AG04450 (cell line): Measurements from ENCODE around the gene REXO4. TPM values are rescaled to one million over a fixed set of nuclear protein-coding genes. Genes with fewer than 3 reads are reported as not detected.

Source experiments
- CTCF ChIA-PET: fragments of 300-600, 350-600 bp; formaldehyde crosslinking; extraction: SDS; loops from one replicate; lab custom pipeline; 2022; ENCODE audit warnings: antibody characterized with exemption, inconsistent platforms; lab: Charles Lee
- POLR2A ChIA-PET: fragments of 350-600 bp; formaldehyde crosslinking; extraction: SDS; loops from one replicate; lab custom pipeline; 2021; ENCODE audit warnings: antibody characterized with exemption, inconsistent platforms; lab: Yijun Ruan, JAX
- DNase-seq: peaks from one replicate; pipeline ENCODE4 v3.0.0-alpha.2; 2011; ENCODE audit warnings: low read depth, low spot score
- H3K27ac ChIP-seq: one replicate; pipeline ENCODE4 v1.5.1; 2012; ENCODE audit warnings: low read depth, low read length, control low read depth
- H3K27me3 ChIP-seq: one replicate; pipeline ENCODE4 v1.6.0; 2012; ENCODE audit warnings: low read length; ENCODE audit not compliant: control insufficient read depth, insufficient read depth
- H3K4me3 ChIP-seq: 2 replicates; pipeline ENCODE4 v1.5.1; 2011; ENCODE audit warnings: mild to moderate bottlenecking, low read depth, low read length, control low read depth
- H3K9me3 ChIP-seq: 2 replicates; pipeline ENCODE4 v1.5.1; 2012; ENCODE audit warnings: low read length; ENCODE audit not compliant: control insufficient read depth, insufficient read depth
- polyA plus RNA-seq: library from polyadenylated mRNA; depleted of rRNA; stranded (reverse); fragments of >200 nt; gene quantifications from 2 replicates; pipeline ENCODE4 v1.2.3, GENCODE V29; 2011
- TF ChIP-seq, protein P1 (sequence below): IDR thresholded peaks from 2 replicates; pipeline ENCODE4 v1.5.1; 2011; ENCODE audit warnings: low read depth, low read length, control low read depth, inconsistent platforms

Gene REXO4
- polyA plus RNA-seq, 1 experiment, result 21.0 TPM

DNA sequence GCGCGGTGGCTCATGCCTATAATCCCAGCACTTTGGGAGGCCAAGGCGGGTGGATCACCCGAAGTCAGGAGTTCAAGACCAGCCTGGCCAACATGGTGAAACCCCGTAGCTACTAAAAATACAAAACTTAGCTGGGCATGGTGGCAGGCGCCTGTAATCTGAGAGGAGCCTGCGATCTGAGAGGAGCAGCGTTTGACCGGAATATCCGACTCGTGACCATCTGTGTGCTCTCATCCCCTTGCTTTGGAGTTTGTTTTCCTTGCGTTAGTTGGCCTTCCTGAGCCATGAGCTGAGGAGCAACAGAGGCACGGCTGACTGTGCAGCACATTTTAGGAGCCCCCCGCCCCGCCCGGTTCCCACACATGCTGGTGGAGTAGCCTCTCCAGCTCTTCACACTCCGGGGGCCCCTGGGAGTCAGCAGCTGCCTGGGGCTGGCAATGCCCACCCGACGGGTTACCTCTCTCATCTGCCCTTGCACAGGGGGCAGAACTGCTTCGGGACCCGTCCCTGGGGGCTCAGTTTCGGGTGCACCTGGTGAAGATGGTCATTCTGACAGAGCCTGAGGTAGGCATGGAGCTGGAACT lies 7.3 kb upstream of the REXO4 start:
- H3K4me3 ChIP-seq, result no peak overlapping the region
- ChIA-PET POLR2A (no interaction called here), CTCF (no interaction called here)
- H3K9me3 ChIP-seq, result no peaks in the 10 kb centered on the region
- DNase-seq, result no peak
- H3K27me3 ChIP-seq, result peaks cover 27% of the 10 kb centered on the region
- TF ChIP-seq, protein P1, sequence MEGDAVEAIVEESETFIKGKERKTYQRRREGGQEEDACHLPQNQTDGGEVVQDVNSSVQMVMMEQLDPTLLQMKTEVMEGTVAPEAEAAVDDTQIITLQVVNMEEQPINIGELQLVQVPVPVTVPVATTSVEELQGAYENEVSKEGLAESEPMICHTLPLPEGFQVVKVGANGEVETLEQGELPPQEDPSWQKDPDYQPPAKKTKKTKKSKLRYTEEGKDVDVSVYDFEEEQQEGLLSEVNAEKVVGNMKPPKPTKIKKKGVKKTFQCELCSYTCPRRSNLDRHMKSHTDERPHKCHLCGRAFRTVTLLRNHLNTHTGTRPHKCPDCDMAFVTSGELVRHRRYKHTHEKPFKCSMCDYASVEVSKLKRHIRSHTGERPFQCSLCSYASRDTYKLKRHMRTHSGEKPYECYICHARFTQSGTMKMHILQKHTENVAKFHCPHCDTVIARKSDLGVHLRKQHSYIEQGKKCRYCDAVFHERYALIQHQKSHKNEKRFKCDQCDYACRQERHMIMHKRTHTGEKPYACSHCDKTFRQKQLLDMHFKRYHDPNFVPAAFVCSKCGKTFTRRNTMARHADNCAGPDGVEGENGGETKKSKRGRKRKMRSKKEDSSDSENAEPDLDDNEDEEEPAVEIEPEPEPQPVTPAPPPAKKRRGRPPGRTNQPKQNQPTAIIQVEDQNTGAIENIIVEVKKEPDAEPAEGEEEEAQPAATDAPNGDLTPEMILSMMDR, result no peak
- H3K27ac ChIP-seq, result no peak overlapping the region

DNA sequence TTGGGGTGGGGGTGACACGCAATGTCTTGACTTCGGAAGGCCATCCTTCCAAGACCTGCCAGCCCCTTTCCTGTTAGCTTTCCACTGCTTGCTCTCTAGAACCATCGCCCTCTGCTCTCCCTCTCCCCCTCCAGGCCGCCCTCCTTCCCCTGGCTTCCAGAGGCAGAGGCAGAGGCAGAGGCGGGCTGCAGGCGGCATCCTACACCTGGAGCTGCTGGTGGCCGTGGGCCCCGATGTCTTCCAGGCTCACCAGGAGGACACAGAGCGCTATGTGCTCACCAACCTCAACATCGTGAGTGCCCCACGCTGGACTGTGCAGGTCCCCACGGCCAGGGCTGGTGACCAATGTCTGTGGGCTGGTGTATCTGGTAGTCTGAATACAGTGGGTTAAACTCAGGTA lies 6.4 kb upstream of the REXO4 start:
- ChIA-PET CTCF (no interaction called here), POLR2A (no interaction called here)
- Histone ChIP-seq H3K27ac (no peak overlapping the region), H3K27me3 (peaks cover 22% of the 10 kb centered on the region), H3K9me3 (no peaks in the 10 kb centered on the region), H3K4me3 (no peak overlapping the region)
- TF ChIP-seq, protein P1, result no peak
- DNase-seq, result no peak

DNA sequence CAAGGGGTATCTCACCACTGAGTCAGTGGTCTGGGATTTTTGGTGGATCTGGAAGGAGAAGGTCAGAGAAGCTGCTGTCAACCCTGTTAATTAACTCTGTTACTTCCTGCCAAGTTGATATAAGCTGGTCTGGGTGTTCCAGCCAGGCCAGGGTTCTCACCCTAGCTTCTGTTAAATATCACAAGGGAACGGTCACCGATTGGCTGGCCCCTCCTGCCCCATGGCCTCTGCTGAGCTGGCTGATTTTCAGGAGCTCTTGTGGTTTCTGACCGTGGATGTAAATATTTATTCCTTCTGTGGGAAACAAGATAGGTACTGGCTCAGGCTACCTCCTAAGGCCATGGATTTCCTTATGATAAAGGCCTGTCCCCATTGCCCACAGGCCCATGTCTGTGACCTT lies 5.4 kb upstream of the REXO4 start:
- H3K27me3 ChIP-seq, result peaks cover 21% of the 10 kb centered on the region
- POLR2A ChIA-PET, result no interaction called here
- peak; percentile 38 for DNase-seq
- TF ChIP-seq, protein P1, result no peak
- CTCF ChIA-PET, result interaction anchor here (1.1 kb wide), 1 partner anchor 15 kb away, joined by 3 read pairs; no protein-coding TSS in a partner anchor
- H3K4me3 ChIP-seq, result no peak overlapping the region
- H3K27ac ChIP-seq, result no peak overlapping the region
- H3K9me3 ChIP-seq, result peaks cover 1% of the 10 kb centered on the region; the same call in 1 of the 2 replicates

DNA sequence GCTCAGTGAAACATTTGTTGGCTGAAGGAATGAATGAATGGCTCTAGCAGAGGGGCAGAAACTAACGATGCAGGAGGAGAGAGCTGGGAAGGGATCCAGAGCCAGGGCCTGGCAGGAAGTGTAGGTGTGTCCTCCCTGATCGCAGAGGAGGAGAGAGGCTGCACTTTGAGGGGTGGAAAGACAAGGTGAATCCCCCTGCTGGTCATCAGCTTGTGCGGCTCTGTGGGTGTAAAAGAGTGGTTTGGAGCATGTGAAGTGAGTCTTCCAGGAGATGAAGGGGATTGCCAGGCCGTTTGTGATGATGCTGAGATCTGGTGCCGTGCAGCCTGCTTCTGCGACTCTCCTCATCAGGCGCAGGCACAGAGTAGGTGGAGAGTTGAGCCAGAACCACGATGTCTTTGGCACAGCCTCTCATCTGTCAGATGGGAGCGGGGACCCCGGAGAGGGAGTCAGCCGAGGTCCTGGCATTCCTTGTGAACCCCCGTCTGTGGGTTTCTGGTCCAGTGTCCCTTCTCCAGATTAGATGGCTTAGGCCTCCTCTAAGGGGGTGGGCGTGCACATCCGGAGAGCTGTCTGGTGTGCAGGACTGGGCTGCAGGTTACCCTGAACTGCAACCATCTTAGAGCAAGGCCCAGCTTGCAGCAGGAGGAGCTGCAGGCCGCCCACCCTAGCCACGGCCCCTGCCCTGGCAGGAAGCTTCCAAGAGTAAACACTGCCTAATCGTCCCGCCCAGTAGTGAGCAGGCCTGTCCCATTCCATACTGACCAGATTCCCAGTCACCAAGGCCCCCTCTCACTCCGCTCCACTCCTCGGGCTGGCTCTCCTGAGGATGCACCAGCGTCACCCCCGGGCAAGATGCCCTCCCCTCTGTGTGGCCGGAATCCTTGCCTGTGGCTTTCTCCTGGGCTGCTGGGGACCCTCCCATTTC lies 4.1 kb upstream of the REXO4 start, which contains the start of gene ADAMTS13:
Gene ADAMTS13, plus strand, starts transcription at position 753 of the 928 bp plus-strand sequence. Its CDS starts 77 bp downstream, at position 830.
- Histone ChIP-seq H3K27ac (no peak within 1 kb of the TSS), H3K9me3 (peaks cover 2% of the 10 kb centered on the region; the same call in 1 of the 2 replicates), H3K27me3 (peaks cover 12% of the 10 kb centered on the region), H3K4me3 (no peak within 1 kb of the TSS)
- TF ChIP-seq, protein P1, result peak; percentile 35
- CTCF ChIA-PET, result no interaction called here
- no peak for DNase-seq
- POLR2A ChIA-PET, result no interaction called here
